Medulla oblongata (tissue), 1 donor: ENCODE results near the gene TRABD2B.

Experiments used
- DNase-seq: peaks from one replicate; pipeline ENCODE4 v3.0.0-alpha.2; 2015; ENCODE audit errors: extremely low spot score

Gene TRABD2B

GRCh38 chr1:47796626-47797025, 200.6 kb downstream of the TRABD2B start:
- no peak for DNase-seq

DNA sequence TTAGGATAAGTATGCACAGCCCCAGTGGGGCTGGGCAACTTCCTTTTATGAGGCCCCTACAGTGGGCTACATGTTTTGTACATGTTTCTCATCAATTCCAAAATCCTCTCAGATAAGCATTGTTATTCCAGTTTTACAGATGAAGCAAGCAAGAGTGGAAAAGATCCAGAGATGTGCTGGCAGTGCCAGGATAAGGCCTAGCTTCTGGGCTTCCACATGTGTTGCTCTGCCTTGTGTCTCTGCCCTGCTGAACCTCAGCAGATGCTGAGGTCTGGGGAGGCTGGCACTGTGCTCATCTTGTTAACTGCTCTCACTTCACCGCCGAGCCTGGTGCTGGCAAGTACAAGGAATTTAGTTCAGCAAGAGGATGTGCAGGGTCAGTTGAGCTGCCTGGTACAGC, 202.1 kb downstream of the TRABD2B start:
- no peak for DNase-seq

GRCh38 chr1:47794530-47794929, 202.7 kb downstream of the TRABD2B start:
- DNase-seq = no peak

DNA sequence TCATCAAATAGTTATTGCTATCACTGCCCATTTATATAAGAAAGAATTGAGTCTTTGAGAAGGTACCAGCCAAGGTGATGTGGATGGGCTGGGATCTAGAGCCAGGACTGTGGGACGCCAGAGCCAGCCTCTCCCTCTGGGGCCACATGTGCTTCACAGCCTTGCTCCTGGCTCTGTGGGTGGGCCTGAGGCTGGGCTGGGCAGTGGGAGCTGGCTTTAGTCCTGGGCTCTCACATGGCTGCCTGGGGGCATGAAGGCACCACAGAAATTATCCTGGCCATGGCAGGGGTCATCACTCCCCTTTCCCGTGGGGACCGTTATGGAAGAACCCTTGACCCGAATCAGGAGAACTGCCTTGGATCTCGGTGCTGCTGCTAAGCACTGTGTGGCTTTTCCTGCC, 203.1 kb downstream of the TRABD2B start:
- DNase-seq = no peak

GRCh38 chr1:47793563-47793962, 203.6 kb downstream of the TRABD2B start:
- no peak for DNase-seq

- no peak for DNase-seq
Observed at GRCh38 chr1:47792779-47793178, 204.4 kb downstream of the TRABD2B start.

GRCh38 chr1:47791879-47792608, 205.1 kb downstream of the TRABD2B start:
- DNase-seq = no peak

DNA sequence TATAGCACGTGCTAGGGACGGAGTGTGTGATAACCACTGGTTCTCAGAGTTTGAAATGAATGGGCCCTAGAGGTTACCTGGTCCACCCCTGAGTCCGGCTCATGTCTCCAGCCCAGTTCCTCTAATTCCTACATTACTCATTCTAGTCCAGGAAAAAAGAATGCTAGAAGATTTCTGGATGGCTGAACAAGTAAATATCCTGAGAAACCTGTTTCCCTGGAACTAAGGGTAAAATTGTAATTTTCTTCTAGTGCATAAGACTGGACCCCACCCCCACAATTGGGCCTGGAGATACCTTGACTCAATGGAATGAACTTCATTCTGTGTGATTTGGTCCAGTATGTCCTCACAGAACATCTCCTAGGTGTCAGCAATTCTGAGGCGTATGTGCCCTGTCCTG, 208.4 kb downstream of the TRABD2B start:
- no peak for DNase-seq

GRCh38 chr1:47787560-47787959, 209.6 kb downstream of the TRABD2B start:
- no peak for DNase-seq

GRCh38 chr1:47786316-47786715, 210.9 kb downstream of the TRABD2B start:
- no peak for DNase-seq

DNA sequence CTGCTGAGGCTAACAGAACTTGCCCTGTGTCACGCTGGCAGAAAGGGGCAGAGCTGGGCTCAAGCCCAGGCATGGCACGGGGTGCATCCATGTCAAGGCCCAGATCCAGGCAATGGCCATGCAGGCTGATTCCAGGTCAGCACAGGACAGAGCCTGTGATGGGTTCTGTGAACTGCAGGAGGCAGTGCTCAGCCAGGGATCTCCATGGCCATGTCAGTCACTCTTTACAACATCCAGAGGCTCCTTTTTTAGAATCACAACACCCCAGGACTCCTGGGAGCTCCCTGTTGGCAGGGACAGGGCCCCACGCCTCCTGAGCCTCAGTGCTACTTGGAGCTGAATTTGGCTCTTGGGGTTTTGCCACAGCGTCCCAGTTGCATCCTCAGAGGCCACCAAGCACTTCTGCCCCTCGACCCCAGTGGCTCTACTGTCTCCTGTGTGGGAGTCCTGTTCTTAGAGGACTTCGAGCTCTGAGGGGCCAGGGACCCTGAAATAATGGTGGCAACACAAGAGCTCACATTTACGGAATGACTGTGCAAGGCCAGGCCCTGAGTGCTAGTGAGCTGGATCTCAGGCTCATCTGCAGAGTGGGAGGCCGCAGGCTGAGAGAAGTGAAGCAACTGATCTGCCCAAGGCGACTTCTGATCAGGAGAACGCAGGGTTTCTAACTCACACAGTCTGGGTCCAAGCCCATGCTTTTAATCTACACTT, 211.5 kb downstream of the TRABD2B start:
- DNase-seq = peak; percentile 12

DNA sequence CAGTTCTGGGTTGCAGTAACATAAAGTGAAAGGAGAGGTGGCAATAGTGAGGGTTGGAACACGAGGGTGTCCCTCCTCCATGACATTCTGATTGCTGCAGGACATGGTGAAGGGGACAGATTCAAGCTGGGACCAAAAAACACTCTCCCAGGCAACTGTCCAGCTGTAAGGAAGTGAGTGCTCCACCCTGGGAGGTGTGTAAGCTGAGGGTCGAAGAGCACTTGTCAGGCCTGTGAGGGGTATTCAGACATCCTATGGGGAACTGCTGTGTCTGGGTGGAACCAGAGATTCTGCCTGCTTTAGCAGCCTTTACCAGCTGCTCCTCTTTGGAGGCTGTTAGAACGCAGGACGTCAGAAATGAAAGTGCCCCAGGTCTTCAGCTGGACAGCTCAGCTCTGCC, 212.1 kb downstream of the TRABD2B start:
- DNase-seq = no peak

- DNase-seq = no peak
Observed at GRCh38 chr1:47784497-47784822, 212.7 kb downstream of the TRABD2B start.

- DNase-seq = no peak
Observed at GRCh38 chr1:47783638-47784496, 213.3 kb downstream of the TRABD2B start.

DNA sequence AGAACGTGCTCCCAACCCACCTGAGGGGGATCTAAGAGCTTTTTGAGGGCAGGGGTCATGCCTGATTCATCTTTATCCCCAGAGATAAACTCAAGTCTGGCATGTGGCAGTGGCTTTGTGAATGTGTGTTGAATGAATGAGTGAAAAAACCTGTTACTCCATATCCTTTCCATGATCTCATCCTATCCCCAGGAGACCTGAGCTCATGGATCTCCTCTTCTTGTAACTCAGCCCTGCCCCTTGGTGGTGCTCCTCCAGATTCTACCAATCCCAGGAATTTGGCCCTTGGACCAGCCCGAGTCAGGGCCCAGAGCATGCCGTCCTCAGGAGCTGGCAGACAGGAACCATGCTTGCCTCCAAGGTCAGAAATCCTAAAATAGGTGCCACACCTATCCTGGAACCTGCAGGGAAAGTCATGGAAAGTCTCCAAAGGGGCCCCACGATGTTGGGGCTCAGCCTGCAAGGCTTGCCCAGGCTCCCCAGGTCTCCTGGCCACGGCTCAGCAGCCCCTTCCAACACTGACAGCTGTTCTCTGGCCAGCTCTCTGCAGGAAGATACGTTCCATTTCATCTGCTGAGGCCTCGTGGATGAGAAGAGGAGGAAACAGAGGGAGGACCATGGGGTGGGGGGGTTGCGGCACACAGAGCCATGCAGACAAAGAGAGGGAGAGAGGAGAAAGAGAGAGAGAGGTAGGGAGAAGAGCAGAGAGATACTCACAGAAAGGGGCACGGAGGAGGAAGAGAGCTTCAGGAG, 214.6 kb downstream of the TRABD2B start:
- DNase-seq = no peak

GRCh38 chr1:47781171-47781959, 215.8 kb downstream of the TRABD2B start:
- peak; percentile 54 for DNase-seq

DNA sequence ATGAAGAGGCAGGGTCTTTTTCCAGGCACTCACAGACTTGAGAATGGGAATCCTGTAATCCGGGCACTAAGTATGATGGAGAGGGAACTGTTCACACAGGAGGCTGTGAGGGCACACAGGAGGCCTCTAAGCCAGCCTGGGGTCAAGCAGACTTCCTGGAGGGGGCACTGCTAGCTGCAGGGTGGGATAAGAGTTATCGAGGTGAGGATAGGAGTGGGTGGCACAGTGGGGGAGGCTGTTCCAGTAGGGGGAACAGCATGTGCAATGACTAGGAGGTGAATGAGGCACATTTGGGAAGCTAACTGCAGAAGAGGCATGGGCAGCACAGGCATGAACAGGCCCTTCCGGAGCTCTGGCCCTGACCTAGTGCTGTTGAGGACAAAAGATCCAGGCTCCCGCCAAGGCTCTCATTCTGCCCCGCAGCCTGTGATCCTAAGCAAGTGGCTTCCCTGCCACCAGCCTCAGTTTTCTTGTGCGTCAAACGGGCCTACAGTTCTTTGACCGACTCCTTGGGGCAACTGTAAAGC, 216.7 kb downstream of the TRABD2B start:
- no peak for DNase-seq

DNA sequence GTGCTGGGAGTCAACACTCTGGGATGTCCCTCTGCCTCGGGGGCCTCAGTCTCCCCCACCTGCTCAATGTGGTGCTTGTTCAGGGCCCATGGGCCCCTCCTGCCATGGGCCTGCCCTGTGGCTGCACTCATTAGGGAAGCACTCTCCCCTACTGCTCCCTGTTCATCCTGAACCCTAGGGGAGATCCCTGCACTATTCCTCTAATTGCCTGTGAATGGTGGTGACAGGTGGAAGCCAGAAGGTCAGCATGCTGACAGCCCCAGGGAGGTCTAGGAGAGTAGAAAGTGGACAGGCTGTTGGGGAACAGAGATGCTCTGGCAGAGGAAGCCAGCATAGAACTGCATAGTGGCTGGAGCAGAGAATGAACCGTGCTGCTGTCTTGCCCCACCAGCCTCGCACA, 217.6 kb downstream of the TRABD2B start:
- DNase-seq = no peak

GRCh38 chr1:47778280-47778679, 218.9 kb downstream of the TRABD2B start:
- DNase-seq = no peak

- no peak for DNase-seq
Observed at GRCh38 chr1:47777322-47777721, 219.9 kb downstream of the TRABD2B start.

DNA sequence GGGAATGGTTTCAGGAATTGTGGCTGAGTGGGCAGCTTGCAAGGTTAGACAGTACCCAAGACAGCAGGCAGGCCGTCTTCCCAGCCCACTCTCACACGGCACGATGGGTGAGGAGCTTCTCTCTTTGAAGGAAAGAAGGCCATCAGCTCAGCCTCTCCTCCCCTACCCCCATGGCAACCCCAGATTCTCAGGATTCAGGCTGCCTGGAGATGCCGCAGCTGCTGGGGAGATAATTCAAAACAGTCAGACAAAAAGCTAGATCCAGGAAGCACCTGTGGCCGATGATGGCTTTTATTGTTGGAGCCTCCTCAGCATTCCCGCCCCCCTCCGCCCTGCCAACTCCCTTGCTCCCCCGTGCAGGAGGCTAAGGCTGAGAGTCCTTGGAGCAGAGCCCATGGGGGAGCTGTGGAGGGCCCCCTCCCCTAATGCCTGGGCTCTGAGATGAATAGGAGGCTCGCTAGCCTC, 220.5 kb downstream of the TRABD2B start:
- no peak for DNase-seq
